GM18499 (cell line): Measurements from ENCODE around the gene PHOX2A.
"Not testable (repeated sequence)": the region's sequence is repeated elsewhere in the genome, so short reads cannot be mapped to it uniquely, and the experiment has no call there.

Experiments
- ATAC-seq: cut with Tn5 transposase; IDR thresholded peaks from one replicate; pipeline ENCODE4 v1.9.1; 2021; ENCODE audit warnings: moderate number of reproducible peaks; ENCODE audit not compliant: insufficient read depth, unreplicated experiment

The PHOX2A gene

GRCh38 chr11:72224564-72225410 lies 19.2 kb downstream of the PHOX2A start, which contains the start of gene INPPL1:
TSS of gene INPPL1 (plus strand) at chr11:72224767. CDS start at chr11:72224985, 218 bp downstream.
- no peak for ATAC-seq

DNA sequence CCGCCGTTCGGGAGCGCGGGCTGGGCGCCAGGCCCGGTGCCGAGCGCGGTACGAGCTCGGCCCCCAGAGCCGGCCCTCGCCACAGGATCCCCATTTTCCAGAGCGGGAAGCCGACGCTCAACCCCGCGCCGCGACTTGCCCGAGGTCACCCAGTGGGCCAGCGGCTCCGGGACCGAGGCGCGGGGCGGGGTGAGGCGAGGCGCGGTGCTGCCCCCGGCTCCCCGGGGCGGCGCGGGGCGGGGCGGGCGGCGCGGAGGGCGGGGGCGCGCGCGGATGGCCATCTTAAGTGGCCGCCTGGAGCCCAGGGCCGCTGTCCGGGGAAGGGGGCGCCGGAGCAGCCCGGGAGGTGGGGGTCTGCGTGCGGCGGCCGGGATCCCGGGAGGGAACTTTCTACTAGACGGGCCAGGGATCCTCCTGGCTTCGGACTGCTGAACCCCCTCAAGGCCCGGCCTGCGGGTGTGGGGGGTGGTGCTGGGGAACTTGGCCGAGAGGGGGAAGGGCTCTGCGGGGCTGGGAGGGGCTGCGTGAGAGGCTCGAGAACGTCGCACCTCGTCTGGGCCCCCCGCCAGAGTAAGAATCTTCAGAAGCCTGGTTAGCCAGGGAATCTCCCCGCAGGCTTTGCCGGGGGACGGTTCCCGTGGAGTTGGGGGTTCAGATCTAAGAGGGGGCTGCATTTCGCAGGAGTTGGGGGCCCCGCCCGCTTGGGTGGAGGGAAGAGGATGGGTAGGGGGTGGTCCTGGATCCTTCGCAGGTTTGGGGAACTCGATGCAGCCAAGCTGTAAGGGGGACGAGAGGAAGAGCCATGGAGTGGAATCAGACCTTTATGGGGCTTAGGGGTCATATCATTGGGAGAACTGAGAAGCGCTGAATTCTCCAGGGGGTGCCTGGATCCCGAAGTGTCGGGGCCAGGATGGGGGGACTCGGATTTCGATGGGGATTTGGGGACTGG lies 20.1 kb downstream of the PHOX2A start:
- ATAC-seq = peak; percentile 29

GRCh38 chr11:72222907-72223614 lies 20.9 kb downstream of the PHOX2A start:
- ATAC-seq = peak; percentile 53

- ATAC-seq = no peak
Measured at GRCh38 chr11:72222106-72222891, 21.7 kb downstream of the PHOX2A start.

- ATAC-seq = no peak
Measured at GRCh38 chr11:72221386-72222075, 22.4 kb downstream of the PHOX2A start.

DNA sequence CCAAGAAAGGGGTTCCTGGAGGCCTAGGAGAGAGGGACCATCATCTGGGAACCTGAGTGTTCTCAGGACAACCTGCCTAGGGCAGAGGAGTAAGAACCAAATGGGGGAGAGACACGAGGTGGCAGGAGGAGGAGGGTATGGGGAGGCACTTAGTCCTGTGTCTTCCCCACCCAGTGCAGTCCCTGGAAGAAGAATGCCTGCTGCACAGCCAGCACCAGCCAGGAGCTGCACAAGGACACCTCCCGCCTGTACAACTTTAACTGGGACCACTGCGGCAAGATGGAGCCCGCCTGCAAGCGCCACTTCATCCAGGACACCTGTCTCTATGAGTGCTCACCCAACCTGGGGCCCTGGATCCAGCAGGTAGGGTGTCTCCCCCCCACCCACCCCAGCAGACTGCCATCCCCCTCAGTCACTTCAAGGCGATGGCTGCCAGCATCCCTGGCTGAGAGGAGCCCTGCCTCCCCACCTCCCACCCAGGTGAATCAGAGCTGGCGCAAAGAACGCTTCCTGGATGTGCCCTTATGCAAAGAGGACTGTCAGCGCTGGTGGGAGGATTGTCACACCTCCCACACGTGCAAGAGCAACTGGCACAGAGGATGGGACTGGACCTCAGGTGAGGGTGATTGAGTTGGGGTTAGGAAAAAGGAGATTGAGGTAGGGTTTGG lies 23.1 kb downstream of the PHOX2A start:
- no peak for ATAC-seq

DNA sequence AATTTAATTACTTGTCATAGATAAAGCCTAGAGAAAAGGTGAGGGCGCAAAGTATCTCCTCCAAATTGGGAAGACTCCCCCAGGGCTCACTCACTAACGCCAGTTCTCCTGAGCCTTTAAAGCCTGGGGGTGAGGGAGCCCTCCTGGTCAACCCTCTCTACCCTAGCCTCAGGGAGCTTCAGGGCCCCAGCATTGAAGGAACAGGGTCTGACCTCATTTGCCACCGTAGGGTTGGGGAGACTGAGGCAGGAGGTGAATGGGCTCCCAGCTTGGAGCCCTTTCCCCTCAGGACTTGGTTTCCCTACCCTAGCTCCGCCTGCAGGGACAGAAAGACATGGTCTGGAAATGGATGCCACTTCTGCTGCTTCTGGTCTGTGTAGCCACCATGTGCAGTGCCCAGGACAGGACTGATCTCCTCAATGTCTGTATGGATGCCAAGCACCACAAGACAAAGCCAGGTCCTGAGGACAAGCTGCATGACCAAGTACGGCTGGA lies 25.7 kb downstream of the PHOX2A start:
- no peak for ATAC-seq

- ATAC-seq = no peak
Measured at GRCh38 chr11:72217841-72218240, 26.1 kb downstream of the PHOX2A start.

DNA sequence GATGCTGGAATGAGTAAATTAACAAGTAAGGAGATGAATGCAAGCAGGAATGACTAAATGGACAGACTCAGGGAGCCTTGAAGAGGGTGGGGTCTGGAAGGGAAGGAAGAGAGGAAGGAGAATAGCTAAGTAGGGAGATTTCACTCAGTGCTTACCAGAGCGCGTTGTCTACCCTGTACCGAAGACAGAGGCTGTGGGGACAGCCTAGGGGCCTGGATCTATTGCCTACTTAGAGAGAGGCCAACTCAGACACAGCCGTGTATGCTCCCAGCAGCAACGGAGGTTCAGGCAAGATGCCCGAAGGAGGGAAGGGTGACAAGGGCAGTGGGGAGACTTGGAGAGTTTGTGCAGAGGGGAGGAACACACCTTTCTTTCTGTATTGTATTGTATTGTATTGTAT lies 27.3 kb downstream of the PHOX2A start, which contains the start of gene FOLR2:
FOLR2 (plus strand) TSS at position 157 of the 400 bp plus-strand sequence. CDS start 1,791 bp downstream, outside the sequence.
- ATAC-seq = no peak

- ATAC-seq = no peak
Measured at GRCh38 chr11:72209101-72209500, 34.9 kb downstream of the PHOX2A start.

- no peak for ATAC-seq
Measured at GRCh38 chr11:72208281-72208680, 35.7 kb downstream of the PHOX2A start.

- ATAC-seq = not testable (repeated sequence)
Measured at GRCh38 chr11:72206794-72207193, 37.2 kb downstream of the PHOX2A start.

GRCh38 chr11:72204886-72205285 lies 39.1 kb downstream of the PHOX2A start:
- no peak for ATAC-seq

- no peak for ATAC-seq
Measured at GRCh38 chr11:72203163-72203562, 40.8 kb downstream of the PHOX2A start.

GRCh38 chr11:72202571-72202970 lies 41.4 kb downstream of the PHOX2A start:
- ATAC-seq = no peak

DNA sequence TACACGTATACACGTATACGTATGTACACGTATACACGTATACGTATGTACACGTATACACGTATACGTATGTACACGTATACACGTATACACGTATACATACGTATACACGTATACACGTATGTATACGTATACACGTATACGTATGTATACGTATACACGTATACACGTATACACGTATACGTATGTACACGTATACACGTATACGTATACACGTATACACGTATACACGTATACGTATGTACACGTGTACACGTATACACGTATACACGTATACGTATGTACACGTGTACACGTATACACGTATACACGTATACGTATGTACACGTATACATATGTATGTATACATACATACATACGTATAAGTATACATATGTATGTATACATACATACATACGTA lies 42.5 kb downstream of the PHOX2A start:
- ATAC-seq = not testable (repeated sequence)

- no peak for ATAC-seq
Measured at GRCh38 chr11:72195518-72196270, 48.3 kb downstream of the PHOX2A start.
